ENCODE measurements around the gene GEMIN2.
"Not testable (repeated sequence)": the region's sequence is repeated elsewhere in the genome, so short reads cannot be mapped to it uniquely, and the experiment has no call there.

GEMIN2 gene

GRCh38 chr14:39114073-39114838 is at the start of gene GEMIN2:
Gene GEMIN2, plus strand, starts transcription at chr14:39114323. Its CDS starts 16 bp downstream, at chr14:39114339.
- peak; percentile 87 to 94 (median 89) for DNase-seq (ENCODE audit: low read depth in 3 of 3)

DNA sequence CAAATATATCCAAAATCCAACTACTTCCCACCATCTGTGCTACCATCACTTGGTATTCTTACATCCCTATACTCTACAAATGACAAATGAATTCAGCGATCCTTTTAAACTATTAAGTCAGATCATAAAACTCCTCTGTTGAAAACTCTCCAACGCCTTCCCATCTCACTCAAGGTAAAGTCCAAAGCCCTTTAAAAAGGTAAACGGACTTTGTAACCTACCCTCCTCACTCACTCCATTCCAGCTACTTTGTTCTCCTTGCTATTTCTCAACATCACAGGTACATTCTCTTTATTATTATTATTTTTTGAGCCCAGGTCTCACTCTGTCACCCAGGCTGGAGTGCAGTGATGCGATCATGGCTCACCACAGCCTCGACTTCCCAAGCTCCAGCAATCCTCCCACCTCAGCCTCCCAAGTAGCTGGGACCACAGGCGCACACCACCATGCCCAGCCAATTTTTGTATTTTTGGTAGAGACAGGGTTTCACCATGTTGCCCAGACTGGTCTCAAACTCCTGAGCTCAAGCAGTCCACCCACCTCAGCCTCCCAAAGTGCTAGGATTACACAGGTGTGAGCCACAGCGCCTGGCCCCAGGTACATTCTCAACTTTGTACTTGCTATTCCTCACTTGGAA is 44.8 kb upstream of the GEMIN2 start:
- DNase-seq (ENCODE audit: low read depth in 3 of 3), result not testable (repeated sequence)

GRCh38 chr14:39069923-39070322 is 44.2 kb upstream of the GEMIN2 start:
- no peak for DNase-seq (ENCODE audit: low read depth in 3 of 3)

DNA sequence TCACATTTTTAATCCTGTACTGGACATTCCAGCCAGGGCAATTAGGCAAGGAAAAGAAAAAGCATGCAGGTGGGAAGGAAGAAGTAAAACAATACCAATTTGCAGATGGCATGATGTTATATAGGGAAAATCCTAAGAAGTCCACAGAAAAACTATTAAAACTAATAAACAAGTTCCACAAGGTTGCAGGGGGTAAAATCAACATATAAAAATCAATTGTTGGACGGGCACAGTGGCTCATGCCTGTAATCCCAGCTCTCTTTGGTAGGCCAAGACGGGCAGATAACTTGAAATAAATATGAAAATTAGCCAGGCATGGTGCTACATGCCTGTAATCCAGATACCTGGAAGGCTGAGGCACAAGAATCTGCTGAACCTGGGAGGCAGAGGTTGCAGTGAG is 43.0 kb upstream of the GEMIN2 start:
- DNase-seq (ENCODE audit: low read depth in 3 of 3), result no peak

- DNase-seq (ENCODE audit: low read depth in 3 of 3), result no peak
Measured at GRCh38 chr14:39080886-39081285, 33.2 kb upstream of the GEMIN2 start.

- DNase-seq (ENCODE audit: low read depth in 3 of 3), result no peak
Measured at GRCh38 chr14:39083127-39083526, 31.0 kb upstream of the GEMIN2 start.

DNA sequence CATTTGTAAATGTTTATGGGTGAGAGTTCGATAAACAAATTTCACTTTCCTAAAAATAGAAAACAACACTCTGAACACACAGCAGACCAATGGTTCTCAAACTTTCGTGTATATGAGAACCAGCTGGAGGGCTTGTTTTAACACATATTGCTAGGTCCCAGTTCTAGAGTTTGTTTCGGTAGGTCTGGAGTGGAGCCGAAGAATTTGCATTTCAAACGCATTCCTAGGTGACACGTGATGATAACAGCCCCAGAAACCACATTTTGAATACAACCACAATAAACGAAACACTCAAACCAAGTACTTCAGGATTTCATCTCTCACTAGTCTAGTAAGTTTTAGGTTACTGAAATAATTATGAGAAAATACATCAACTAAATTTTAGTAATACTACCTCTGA is 28.2 kb upstream of the GEMIN2 start:
- no peak for DNase-seq (ENCODE audit: low read depth in 3 of 3)

DNA sequence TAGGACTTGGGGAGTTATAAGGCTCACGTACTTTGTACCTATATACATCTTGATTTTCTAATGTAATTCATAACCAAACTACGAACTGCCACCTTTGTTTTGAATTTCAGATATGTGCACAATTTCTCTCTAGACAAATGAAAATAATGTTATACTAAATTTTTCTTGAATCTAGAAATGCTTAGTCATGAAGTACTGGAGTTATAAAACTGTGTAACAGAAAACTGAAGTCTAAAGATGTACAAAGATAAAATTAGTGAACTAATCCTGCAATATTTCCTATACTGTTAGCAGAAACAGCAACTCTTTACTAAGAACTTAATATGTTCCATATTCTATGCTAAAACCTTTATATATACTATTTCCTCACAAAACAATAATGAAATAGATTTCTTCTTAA is 26.6 kb upstream of the GEMIN2 start:
- DNase-seq (ENCODE audit: low read depth in 3 of 3), result no peak

GRCh38 chr14:39090548-39091111 is 23.5 kb upstream of the GEMIN2 start:
- DNase-seq (ENCODE audit: low read depth in 3 of 3), result no peak

DNA sequence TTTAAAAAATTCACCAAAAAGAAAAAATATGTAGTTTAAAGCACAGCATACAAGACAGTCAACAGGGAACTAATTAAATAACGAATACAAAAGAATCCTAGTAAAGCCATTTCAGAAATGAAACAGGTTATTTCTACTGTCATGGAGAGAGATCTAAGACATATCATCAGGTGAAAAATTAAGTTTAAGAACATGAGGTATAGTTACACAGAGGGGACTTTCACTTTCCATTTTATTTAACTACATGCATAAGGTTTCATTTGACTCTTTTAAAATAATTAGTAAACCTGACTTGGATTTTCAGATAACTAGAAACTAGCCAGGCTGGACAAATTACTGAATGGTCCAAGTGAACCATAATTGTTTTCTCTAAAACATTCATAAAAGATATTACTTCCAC is 22.4 kb upstream of the GEMIN2 start:
- no peak for DNase-seq (ENCODE audit: low read depth in 3 of 3)

DNA sequence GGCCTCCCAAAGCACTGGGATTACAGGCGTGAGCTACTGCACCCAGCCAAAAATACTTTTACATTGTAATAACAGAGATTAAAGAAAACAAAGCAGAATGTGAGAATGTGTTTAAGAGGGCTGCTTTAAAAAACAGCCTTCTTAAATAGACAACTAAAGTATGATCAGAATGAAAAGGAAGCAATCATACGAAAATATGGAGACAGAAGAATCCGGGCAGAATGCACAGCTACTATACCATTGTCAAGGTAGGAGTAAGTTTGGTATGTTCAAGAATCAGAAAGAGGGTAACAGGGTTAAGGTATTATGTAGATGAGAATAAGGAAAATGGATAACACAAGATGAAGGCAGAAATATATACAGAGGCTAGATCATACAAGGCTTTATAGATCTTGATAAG is 19.6 kb upstream of the GEMIN2 start:
- no peak for DNase-seq (ENCODE audit: low read depth in 3 of 3)

DNA sequence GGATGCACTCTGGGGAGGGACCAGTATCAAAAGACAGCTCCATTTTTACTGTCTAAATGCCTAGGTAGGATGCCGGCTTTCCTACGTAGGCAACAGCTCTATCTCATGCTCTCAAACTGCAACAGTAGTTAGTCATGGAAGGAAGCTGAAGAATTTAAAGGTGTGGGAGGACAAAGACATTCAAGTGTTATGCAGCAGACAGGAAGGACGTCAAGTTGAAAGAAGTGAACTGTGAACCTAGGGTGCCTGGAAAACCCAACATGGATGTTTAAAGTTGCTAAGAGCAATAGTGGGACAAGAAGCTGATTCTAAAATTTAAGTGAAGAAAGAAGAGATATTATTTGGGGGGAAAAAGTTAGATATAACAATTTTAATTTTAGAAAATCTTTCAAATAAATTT is 17.0 kb upstream of the GEMIN2 start:
- no peak for DNase-seq (ENCODE audit: low read depth in 3 of 3)

- DNase-seq (ENCODE audit: low read depth in 3 of 3), result not testable (repeated sequence)
Measured at GRCh38 chr14:39099215-39099614, 14.9 kb upstream of the GEMIN2 start.

DNA sequence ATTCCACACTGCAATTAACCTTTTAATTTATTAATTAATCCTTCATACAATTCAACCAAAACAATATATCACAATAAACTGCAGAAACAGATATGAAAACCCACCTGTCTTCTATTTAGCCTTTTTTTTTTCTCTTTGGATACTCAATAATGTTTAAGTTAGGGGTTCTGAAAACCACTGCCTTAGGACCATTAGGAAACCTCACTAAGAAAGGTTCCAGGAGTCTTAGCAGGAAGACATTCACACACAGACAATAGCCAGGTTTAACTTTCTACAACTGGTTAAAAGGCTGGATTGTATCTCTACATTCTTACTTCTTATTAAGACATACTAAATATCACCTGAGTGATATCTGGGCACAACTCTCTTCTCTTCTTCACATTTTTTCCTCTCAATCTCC is 14.4 kb upstream of the GEMIN2 start:
- DNase-seq (ENCODE audit: low read depth in 3 of 3), result no peak

DNA sequence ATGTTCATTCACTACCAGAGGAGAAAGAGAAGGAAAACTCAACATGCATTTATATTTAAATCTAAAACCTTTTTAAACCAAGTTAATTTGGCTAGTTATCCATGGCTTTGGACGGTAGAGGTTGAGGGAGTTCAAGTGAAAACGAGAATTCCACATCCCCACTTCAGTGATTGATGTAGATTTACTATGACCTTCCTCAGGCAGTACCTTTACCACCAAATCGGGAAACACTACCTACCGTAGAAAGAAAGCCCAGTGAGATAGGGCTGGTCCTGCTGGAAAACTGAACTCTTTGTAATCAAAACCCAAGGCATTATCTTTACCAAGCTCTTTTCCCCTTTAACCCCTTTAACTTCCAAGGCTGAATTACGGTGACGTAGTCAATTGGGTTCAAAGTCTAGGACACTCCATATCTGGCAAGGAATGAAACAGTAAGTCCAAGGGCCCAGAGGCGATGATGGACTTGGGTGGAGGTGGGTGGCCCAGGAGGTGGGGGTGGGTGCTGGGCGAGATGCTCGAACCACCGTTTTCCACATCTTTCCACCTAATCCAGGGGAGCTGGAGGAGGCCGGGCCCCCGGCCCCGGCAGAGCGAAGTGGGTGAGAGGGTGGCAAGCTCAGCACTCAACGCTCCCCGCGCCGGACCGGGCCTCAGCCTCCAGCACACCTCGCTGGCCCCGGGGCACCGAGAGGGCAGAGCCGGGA is 11.7 kb upstream of the GEMIN2 start:
- DNase-seq (ENCODE audit: low read depth in 3 of 3), result peak in 1 of 3 donors; percentile 10

DNA sequence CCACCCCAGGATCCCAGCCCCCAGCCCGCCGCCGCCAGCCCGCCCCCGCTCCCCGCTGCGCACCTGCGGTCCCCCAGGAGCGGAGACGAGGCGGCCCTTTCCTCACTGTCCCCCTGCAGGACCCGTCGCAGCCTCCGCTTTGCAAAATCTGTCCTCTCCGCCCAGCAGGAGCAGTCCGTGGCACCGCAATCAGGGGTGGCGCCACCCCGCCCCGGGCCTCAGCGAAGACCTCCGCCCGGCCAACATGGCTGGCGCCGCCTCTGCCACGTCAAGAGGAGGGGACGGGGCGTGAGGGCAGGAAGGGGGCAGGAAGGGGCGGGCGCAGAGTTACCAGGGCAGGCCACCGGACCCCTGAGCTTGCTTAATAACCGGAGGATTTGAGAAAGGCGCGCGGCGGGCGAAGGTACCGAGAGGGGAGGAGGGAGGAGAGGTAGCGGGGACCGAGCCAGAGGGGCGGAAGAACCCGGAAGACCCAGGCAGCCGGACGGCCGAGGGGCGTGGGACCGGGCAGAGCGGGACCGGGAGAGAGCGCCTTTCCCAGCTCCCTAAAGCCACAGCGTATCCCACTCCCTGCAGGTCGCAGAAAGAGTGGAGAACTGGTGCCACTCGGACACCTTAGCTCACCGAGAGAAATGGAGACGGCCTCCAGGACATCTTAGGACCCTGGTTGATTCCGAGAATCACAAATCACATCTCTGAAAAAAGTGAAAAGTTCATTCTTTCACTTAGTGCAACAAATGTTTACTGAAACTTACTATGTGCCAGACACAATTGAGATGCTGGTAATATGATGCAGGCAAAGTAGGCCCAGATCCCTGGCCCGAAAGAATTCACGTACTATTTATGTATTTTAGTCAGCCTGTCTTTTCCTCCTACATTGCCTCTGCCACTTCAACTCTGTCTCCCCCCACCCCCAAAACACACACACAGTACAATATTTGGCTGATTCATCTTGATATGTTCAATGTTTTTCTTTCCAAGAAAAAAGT is 10.9 kb upstream of the GEMIN2 start, which contains the start of gene SEC23A:
Gene SEC23A, minus strand, starts transcription at position 267 of the 989 bp plus-strand sequence. CDS start 7,117 bp downstream, outside the sequence.
- peak; percentile 67 to 75 (median 69) for DNase-seq (ENCODE audit: low read depth in 3 of 3)

DNA sequence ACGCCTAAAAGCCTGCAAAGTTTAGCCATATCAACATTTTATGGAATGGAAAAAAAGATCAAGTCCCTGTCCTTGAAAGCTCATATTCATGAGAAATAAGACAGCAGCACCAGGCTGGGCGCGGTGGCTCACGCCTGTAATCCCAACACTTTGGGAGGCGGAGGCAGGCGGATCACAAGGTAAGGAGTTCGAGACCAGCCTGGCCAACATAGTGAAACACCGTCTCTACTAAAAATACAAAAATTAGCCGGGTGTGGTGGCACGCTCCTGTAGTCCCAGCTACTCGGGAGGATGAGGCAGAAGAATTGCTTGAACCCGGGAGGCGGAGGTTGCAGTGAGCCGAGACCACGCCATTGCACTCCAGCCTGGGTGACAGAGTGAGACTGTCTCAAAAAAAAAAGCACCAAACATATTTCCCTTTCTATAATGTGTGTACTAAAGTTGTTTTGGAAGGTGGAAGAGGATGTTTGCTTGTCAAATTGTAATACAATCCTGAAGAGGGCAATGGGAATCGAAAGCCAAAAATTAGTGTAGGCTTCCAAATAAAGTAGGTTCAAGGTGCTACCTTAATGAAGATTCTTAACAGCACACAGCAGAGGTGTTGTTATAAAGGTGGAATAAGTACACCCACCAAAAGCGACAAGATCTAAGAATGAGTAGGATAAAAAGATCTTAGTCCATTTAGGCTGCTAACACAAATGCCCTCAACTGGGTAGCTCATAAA is 9.9 kb upstream of the GEMIN2 start:
- not testable (repeated sequence) for DNase-seq (ENCODE audit: low read depth in 3 of 3)

DNA sequence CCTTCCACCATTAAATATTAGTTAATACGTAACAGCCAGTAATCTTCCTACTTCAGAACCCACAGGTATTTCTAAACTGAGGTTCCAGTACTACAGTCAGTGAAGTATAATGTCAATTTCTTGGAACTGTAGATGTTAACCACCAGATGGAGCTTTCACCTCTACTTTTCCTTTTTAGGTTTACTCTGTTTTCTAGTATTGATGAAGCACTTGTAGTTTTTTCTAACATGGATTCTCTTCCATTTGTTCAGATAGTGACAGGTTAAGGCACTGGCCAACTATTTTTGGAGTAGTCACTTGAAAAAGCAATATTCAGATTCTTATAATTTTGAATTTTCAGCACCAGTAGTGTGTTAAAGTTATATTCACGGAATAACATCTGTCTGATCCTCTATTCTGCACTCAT is 6.5 kb upstream of the GEMIN2 start:
- DNase-seq (ENCODE audit: low read depth in 3 of 3), result no peak

GRCh38 chr14:39108791-39109190 is 5.3 kb upstream of the GEMIN2 start:
- no peak for DNase-seq (ENCODE audit: low read depth in 3 of 3)
